Endodermal cell (in vitro differentiated cells): ENCODE results near the gene DOK7. TPM values are rescaled to one million over a fixed set of nuclear protein-coding genes. Genes with fewer than 3 reads are reported as not detected.

Experiments
- DNase-seq: peaks from one replicate; pipeline ENCODE4 v3.0.0-alpha.2; 2017
- H3K27ac ChIP-seq: 2 replicates; pipeline ENCODE4 v1.5.1; 2013; ENCODE audit warnings: mild to moderate bottlenecking, low read depth, low read length, moderate library complexity
- H3K27me3 ChIP-seq: 2 replicates; pipeline ENCODE4 v1.6.1; 2013; ENCODE audit warnings: mild to moderate bottlenecking, low read length, moderate library complexity; ENCODE audit not compliant: insufficient read depth, control insufficient read depth, poor library complexity, severe bottlenecking
- H3K36me3 ChIP-seq: 2 replicates; pipeline ENCODE4 v1.7.0; 2013; ENCODE audit warnings: mild to moderate bottlenecking, low read length, moderate library complexity; ENCODE audit not compliant: control insufficient read depth, insufficient read depth
- H3K4me1 ChIP-seq: one replicate; pipeline ENCODE4 v1.7.0; 2013; ENCODE audit warnings: low read length; ENCODE audit not compliant: control insufficient read depth, insufficient read depth
- H3K4me3 ChIP-seq: 2 replicates; pipeline ENCODE4 v1.5.1; 2013; ENCODE audit warnings: mild to moderate bottlenecking, low read length, moderate library complexity
- H3K9ac ChIP-seq: 2 replicates; pipeline ENCODE4 v1.6.1; 2013; ENCODE audit warnings: mild to moderate bottlenecking, low read length, moderate library complexity; ENCODE audit not compliant: poor library complexity, severe bottlenecking; ENCODE audit errors: extremely low read depth
- H3K9me3 ChIP-seq: 2 replicates; pipeline ENCODE4 v1.6.1; 2013; ENCODE audit warnings: mild to moderate bottlenecking, low read length, moderate library complexity; ENCODE audit not compliant: control insufficient read depth
- H3K27ac Mint-ChIP-seq: 2 replicates; pipeline ENCODE4 v1.8.0; 2020; ENCODE audit warnings: mixed read lengths
- H3K27me3 Mint-ChIP-seq: 2 replicates; pipeline ENCODE4 v1.8.0; 2021; ENCODE audit warnings: mild to moderate bottlenecking, mixed read lengths; ENCODE audit not compliant: insufficient read depth
- H3K36me3 Mint-ChIP-seq: 2 replicates; pipeline ENCODE4 v1.8.0; 2020; ENCODE audit warnings: low read depth, mixed read lengths
- H3K4me1 Mint-ChIP-seq: 2 replicates; pipeline ENCODE4 v1.8.0; 2020; ENCODE audit warnings: mixed read lengths
- H3K4me3 Mint-ChIP-seq: 2 replicates; pipeline ENCODE4 v1.8.0; 2020; ENCODE audit warnings: mild to moderate bottlenecking, moderate library complexity, mixed read lengths
- H3K9me3 Mint-ChIP-seq: 2 replicates; pipeline ENCODE4 v1.8.0; 2020; ENCODE audit warnings: mild to moderate bottlenecking, mixed read lengths
- WGBS, 2 experiments: methylation state at CpG; one replicate each; pipeline versions ENCODE4 v1.1.5 to v1.1.7; 2013; ENCODE audit warnings: missing lambda C conversion rate in 2 of 2, mixed read lengths in 1 of 2; ENCODE audit not compliant: insufficient coverage in 1 of 2, insufficient read length in 1 of 2; 5-methylcytosine and 5-hydroxymethylcytosine counted together
- total RNA-seq, 2 donors: library from RNA; stranded (reverse); fragmentation: NEBNext Ultra II Directional in 1 of 2; extraction: Animal tissue kit (Norgen Biotek cat#: 25700) in 1 of 2; gene quantifications; 2 replicates in 1 of 2; 3 replicates in 1 of 2; pipeline ENCODE4 v1.2.1, GENCODE V29; 2021
- TF ChIP-seq, protein P1 (sequence below): fragments of 200-600 bp; sonication (generic); conservative IDR thresholded peaks from 2 replicates; pipeline ENCODE4 v1.5.0; 2021; ENCODE audit warnings: antibody characterized with exemption, mild to moderate bottlenecking

The DOK7 gene
- total RNA-seq, 2 donors from 2014 or later = 0.38 to 1.3 TPM

DNA sequence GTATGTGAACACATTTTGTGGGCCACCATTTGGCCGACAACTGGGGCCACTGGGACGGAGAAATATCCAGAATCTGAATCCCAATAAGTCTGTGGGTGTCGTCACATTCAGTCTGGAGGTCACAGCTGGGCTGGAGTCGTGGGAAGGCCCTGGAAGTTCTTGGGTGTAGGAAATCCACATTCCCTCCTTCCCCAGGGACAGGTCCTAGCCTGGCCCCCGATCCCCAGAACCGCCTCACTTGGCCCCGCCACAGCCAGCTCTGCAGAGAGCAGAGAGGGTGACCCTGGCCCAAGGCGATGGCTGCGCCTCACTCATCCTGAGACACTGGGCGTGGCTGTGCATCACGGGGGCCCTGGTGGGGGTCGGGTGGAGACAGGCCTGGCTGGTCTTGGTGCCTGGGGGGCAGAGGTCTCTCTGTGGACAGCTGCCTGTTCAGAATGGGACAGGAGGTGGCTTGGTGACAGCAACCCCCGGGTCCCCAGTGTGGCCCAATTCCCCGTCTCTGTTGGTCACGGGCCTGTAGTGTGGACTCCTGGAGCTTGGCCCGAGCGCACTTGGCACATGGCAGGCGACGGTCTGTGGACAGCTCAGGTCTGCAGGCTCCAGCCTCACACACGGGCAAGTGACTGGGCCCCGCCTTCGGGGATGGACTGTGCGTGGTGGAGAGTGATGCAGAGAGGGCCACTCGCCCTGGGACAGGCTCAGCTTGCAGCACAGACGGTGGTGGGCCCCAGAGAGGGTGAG is 16.4 kb downstream of the DOK7 start:
- H3K4me3 Mint-ChIP-seq = no peak overlapping the region
- H3K36me3 ChIP-seq = no peaks in the 10 kb centered on the region
- peaks cover 5% of the 10 kb centered on the region for H3K27me3 ChIP-seq
- 93 to 95% methylated on average over 10 to 25 of the region's 25 CpGs for WGBS, 2 experiments
- H3K27ac ChIP-seq = no peak overlapping the region
- TF ChIP-seq, protein P1, sequence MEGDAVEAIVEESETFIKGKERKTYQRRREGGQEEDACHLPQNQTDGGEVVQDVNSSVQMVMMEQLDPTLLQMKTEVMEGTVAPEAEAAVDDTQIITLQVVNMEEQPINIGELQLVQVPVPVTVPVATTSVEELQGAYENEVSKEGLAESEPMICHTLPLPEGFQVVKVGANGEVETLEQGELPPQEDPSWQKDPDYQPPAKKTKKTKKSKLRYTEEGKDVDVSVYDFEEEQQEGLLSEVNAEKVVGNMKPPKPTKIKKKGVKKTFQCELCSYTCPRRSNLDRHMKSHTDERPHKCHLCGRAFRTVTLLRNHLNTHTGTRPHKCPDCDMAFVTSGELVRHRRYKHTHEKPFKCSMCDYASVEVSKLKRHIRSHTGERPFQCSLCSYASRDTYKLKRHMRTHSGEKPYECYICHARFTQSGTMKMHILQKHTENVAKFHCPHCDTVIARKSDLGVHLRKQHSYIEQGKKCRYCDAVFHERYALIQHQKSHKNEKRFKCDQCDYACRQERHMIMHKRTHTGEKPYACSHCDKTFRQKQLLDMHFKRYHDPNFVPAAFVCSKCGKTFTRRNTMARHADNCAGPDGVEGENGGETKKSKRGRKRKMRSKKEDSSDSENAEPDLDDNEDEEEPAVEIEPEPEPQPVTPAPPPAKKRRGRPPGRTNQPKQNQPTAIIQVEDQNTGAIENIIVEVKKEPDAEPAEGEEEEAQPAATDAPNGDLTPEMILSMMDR = no peak
- no peaks in the 10 kb centered on the region for H3K36me3 Mint-ChIP-seq
- no peak overlapping the region for H3K27ac Mint-ChIP-seq
- no peak overlapping the region for H3K9ac ChIP-seq
- no peaks in the 10 kb centered on the region for H3K9me3 Mint-ChIP-seq
- no peaks in the 10 kb centered on the region for H3K4me1 ChIP-seq
- peaks cover 41% of the 10 kb centered on the region for H3K27me3 Mint-ChIP-seq
- no peak for DNase-seq
- no peaks in the 10 kb centered on the region for H3K9me3 ChIP-seq
- peaks cover 18% of the 10 kb centered on the region for H3K4me1 Mint-ChIP-seq
- H3K4me3 ChIP-seq = no peak overlapping the region

- no peaks in the 10 kb centered on the region for H3K9me3 Mint-ChIP-seq
- H3K27me3 Mint-ChIP-seq = peaks cover 36% of the 10 kb centered on the region
- Histone ChIP-seq H3K9me3 (no peaks in the 10 kb centered on the region), H3K27ac (no peak overlapping the region), H3K4me3 (peak overlapping the region; percentile 67), H3K4me1 (no peaks in the 10 kb centered on the region), H3K27me3 (no peaks in the 10 kb centered on the region), H3K9ac (peak overlapping the region; percentile 47), H3K36me3 (no peaks in the 10 kb centered on the region)
- H3K36me3 Mint-ChIP-seq = no peaks in the 10 kb centered on the region
- WGBS, 2 experiments = 2 to 4% methylated on average over 13 to 17 of the region's 17 CpGs
- TF ChIP-seq, protein P1 = peak; percentile 100
- peaks cover 18% of the 10 kb centered on the region for H3K4me1 Mint-ChIP-seq
- peak; percentile 99 for DNase-seq
- peak overlapping the region; percentile 36 for H3K4me3 Mint-ChIP-seq
- peak overlapping the region; percentile 49 for H3K27ac Mint-ChIP-seq
These were observed 17.5 kb downstream of the DOK7 start for GRCh38 chr4:3480528-3481112.

- Histone ChIP-seq H3K36me3 (no peaks in the 10 kb centered on the region), H3K27me3 (no peaks in the 10 kb centered on the region), H3K9me3 (no peaks in the 10 kb centered on the region), H3K9ac (peak overlapping the region; percentile 47), H3K4me3 (peak overlapping the region; percentile 67), H3K27ac (no peak overlapping the region), H3K4me1 (no peaks in the 10 kb centered on the region)
- Mint-ChIP-seq H3K27ac (peak overlapping the region; percentile 49), H3K4me3 (peak overlapping the region; percentile 36), H3K27me3 (peaks cover 36% of the 10 kb centered on the region), H3K4me1 (peaks cover 18% of the 10 kb centered on the region), H3K9me3 (no peaks in the 10 kb centered on the region), H3K36me3 (no peaks in the 10 kb centered on the region)
- TF ChIP-seq, protein P1 = no peak
- DNase-seq = peak; percentile 86
- WGBS, 2 experiments = 0 to 8% methylated on average over 1 to 5 of the region's 5 CpGs
These were observed 18.0 kb downstream of the DOK7 start for GRCh38 chr4:3481113-3481531.
